NB4 (cell line): Measurements from ENCODE around the gene VAMP7.
"Not testable (repeated sequence)": the region's sequence is repeated elsewhere in the genome, so short reads cannot be mapped to it uniquely, and the experiment has no call there.

ENCODE experiments used
- DNase-seq: peaks from one replicate; pipeline ENCODE4 v3.0.0; 2010; ENCODE audit warnings: low read depth
- H3K4me3 ChIP-seq: one replicate; pipeline ENCODE4 v1.5.1; 2011; ENCODE audit warnings: mild to moderate bottlenecking, low read depth, low read length, moderate library complexity
- CTCF ChIP-seq: IDR thresholded peaks from one replicate; pipeline ENCODE4 v1.5.1; 2012; ENCODE audit warnings: low read depth, low read length
- MYC ChIP-seq: IDR thresholded peaks from 2 replicates; pipeline ENCODE4 v1.6.1; 2011; ENCODE audit warnings: low read depth, low read length
- POLR2A ChIP-seq: IDR thresholded peaks from 2 replicates; pipeline ENCODE4 v1.6.1; 2011; ENCODE audit warnings: mild to moderate bottlenecking; ENCODE audit not compliant: insufficient read length; ENCODE audit errors: extremely low read depth
- TF ChIP-seq, protein P1 (sequence below): IDR thresholded peaks from 2 replicates; pipeline ENCODE4 v1.6.1; 2011; ENCODE audit warnings: low read depth, low read length

VAMP7 gene

DNA sequence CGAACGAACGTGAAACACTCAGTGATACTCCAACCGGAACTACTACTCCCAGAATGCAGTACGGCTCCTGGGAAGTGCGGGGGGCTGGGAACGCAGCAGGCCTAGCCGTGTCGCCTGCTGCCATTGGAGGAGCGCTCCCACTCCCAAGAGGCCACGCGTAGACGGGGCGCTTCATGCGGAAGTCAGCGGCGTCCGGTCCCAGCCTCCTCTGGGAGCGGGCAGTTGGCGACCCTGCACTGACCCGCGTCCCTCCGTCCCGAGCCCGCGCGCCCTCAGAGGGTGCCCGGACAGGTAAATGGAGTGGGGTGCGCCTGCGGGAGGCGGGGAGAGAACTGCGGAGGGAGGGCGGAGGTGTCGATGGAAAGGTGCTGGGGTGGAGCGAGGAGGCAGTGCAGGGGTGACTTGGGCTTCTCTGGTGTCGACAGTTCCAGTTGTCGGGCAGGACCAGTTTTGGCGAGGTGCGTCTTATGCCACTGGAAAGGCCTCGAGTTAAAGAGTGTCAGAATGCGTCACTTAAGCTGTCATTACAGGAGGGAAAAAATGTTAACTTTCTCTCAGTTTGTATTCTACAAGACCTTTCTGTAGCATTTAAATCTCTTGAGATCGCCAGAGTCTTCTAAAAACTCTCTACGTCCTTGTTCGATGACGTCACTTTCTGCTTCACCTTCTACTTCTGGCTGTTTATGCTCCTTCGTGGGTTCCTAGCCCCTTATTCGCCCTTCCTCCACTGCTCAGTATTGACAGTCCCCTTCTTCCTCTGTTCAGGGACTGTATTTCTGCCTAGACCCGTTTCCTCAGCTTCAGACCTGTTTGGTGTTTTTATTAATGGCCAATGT, at the start of gene VAMP7:
Gene VAMP7 (plus strand): TSS at position 188 of the 836 bp plus-strand sequence. CDS start 8,122 bp downstream, outside the sequence.
- peak within 1 kb of the TSS; percentile 79 for H3K4me3 ChIP-seq
- TF ChIP-seq POLR2A (peak; percentile 84), CTCF (no peak), MYC (peak; percentile 69)
- TF ChIP-seq, protein P1, sequence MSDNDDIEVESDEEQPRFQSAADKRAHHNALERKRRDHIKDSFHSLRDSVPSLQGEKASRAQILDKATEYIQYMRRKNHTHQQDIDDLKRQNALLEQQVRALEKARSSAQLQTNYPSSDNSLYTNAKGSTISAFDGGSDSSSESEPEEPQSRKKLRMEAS: peak; percentile 37; the same call in 1 of the 2 replicates
- peak; percentile 93 for DNase-seq

DNA sequence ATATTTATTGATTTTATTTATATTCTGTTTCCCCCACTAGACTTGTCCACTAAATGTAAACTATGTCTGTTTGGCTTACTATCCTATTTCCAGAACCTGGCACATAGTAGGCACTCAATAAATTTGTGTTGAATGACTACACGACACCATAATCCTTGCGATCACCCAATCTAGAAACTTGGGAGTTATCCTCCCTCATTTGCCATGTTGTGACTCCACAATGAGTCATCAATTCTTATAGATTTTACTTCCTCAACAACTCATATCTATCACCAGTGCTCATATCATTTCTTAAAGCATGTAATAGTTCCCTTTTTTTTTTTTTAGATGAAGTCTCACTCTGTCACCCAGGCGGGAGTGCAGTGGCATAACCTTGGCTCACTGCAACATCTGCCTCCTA, 39.9 kb upstream of the VAMP7 start:
- TF ChIP-seq MYC (no peak), POLR2A (no peak), CTCF (no peak)
- TF ChIP-seq, protein P1: no peak
- DNase-seq: peak; percentile 73
- no peak overlapping the region for H3K4me3 ChIP-seq

DNA sequence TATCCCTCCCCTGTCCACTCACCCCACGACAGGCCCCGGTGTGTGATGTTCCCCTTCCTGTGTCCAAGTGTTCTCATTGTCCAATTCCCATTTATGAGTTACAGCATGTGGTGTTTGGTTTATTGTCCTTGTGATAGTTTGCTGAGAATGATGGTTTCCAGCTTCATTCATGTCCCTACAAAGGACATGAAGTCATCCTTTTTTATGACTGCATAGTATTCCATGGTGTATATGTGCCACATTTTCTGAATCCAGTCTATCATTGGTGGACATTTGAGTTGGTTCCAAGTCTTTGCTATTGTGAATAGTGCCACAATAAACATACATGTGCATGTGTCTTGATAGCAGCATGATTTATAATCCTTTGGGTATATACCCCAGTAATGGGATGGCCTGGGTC, 29.4 kb upstream of the VAMP7 start:
- not testable (repeated sequence) for DNase-seq, H3K4me3 ChIP-seq

GRCh38 chrX:155857561-155857960, 23.6 kb upstream of the VAMP7 start:
- no peak overlapping the region for H3K4me3 ChIP-seq
- TF ChIP-seq, protein P1: no peak
- peak; percentile 32 for TF ChIP-seq CTCF
- peak; percentile 64 for DNase-seq

GRCh38 chrX:155864655-155865054, 16.5 kb upstream of the VAMP7 start:
- TF ChIP-seq MYC: no peak
- peak; percentile 6 for TF ChIP-seq CTCF
- H3K4me3 ChIP-seq: no peak overlapping the region
- peak; percentile 21 for DNase-seq

DNA sequence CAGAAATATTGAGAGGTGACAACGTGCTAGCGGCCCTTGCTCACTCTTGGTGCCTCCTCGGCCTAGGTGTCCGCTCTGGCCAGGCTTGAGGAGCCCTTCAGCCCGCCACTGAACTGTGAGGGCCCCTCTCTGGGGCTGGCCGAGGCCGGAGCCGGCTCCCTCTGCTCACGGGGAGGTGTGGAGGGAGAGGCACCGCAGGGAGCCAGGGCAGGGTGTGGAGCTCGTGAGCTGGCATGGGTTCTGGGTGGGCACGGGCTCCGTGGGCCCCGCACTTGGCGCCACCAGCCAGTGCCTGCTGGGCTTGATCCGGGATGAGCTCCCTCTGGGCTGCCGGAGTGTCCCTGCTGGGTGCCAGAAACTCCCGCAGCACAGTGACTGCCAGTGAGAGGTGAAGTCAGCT, 16.0 kb upstream of the VAMP7 start:
- H3K4me3 ChIP-seq: no peak overlapping the region
- no peak for DNase-seq
- no peak for TF ChIP-seq CTCF
- TF ChIP-seq POLR2A: no peak
- TF ChIP-seq, protein P1: no peak
- no peak for TF ChIP-seq MYC
